Central memory CD8-positive, alpha-beta T cell (primary cell): ENCODE data around the gene SORCS2.

Experiments used
- ATAC-seq: fragments of 150-1000 bp; cut with Tn5 transposase; replicated peaks from 2 replicates; pipeline ENCODE4 v1.10.0; 2022; ENCODE audit warnings: mild to moderate bottlenecking, moderate FRiP score, moderate number of reproducible peaks; ENCODE audit not compliant: poor library complexity, severe bottlenecking; ENCODE audit errors: extremely low read depth
- DNase-seq, 2 donors: peaks; one replicate each; pipeline ENCODE4 v3.0.0; 2021; ENCODE audit warnings: low spot score in 2 of 2
- H3K27ac Mint-ChIP-seq: one replicate; pipeline ENCODE4 v1.8.0; 2022; ENCODE audit warnings: low read depth, mild to moderate bottlenecking, moderate library complexity, mixed read lengths
- H3K27me3 Mint-ChIP-seq: one replicate; pipeline ENCODE4 v1.8.0; 2022; ENCODE audit warnings: mixed read lengths
- H3K36me3 Mint-ChIP-seq: one replicate; pipeline ENCODE4 v1.8.0; 2022; ENCODE audit warnings: mild to moderate bottlenecking, moderate library complexity, mixed read lengths; ENCODE audit not compliant: insufficient read depth
- H3K4me1 Mint-ChIP-seq: one replicate; pipeline ENCODE4 v1.8.0; 2022; ENCODE audit warnings: mixed read lengths
- H3K4me3 Mint-ChIP-seq: one replicate; pipeline ENCODE4 v1.8.0; 2022; ENCODE audit warnings: mild to moderate bottlenecking, moderate library complexity, mixed read lengths
- H3K9me3 Mint-ChIP-seq: one replicate; pipeline ENCODE4 v1.8.0; 2022; ENCODE audit warnings: mixed read lengths

Gene SORCS2

DNA sequence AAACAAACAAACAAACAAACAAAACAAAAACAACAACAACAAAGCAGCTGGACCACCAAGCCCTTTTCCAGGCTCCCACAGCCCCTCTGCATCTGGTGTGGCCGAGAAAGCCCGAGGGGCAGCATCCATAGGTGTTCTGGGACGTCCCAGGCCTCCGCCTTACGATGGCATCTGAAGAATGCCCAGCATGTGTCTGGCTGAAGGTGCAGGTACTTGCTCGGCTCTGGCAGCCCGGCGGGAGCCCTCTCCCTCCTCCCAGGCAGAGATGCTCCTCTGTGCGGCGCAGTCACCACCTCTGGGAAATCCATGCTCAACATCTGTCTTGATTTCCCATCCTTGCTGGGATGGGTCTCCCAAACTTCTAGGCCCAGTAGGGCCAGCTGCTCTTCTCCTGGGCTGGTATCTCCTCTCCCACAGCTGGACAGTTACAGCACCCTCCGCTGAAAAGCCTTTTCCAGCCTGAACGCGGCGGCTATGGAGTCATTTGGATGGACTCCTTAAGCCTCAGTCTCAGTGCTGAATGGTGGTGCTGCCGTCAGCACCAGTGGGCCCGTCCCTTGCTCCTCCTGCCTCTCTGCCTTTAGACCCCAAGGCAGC, 238.1 kb downstream of the SORCS2 start:
- Mint-ChIP-seq H3K27me3 (peaks cover 23% of the 10 kb centered on the region), H3K4me3 (no peak overlapping the region), H3K4me1 (peaks cover 6% of the 10 kb centered on the region), H3K36me3 (no peaks in the 10 kb centered on the region), H3K9me3 (no peaks in the 10 kb centered on the region), H3K27ac (no peak overlapping the region)
- ATAC-seq (no peak), DNase-seq (no peak)

DNA sequence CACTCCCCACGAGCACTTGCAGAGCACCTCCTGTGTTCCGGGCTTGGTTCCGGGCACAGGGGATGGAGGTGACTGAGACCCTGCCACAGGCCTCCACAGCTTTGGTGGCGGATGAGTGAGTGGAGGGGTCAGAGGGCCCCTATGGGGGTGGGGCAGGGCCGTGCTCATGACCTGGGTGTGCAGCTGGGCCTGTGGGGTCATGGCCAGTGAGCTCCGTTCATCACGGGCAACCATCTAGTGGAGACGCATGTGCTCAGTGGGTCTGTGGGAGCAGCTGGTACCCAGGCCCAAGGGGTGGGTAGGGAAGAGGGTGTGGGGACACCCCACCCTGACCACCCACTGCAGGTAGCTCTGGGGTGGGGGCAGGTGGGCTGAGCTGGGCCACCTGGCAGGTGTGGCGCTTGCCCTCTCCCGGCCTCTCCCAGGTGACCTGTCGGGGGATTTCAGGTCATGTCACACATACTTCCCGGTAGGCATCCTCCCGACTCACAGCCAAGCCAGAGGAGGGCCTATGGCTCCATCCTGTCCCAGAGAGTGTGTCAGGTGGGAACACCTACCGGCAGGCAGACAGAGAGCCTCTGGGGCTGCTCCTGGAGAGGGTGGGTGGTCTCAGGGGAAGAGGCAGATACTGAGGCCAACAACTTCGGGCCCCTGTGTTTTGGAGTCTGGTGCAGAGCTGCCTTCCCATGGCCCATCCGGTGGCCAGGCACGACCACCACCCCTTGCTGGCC, 238.8 kb downstream of the SORCS2 start:
- no peak overlapping the region for H3K27ac Mint-ChIP-seq
- no peaks in the 10 kb centered on the region for H3K9me3 Mint-ChIP-seq
- H3K27me3 Mint-ChIP-seq: peaks cover 28% of the 10 kb centered on the region
- no peaks in the 10 kb centered on the region for H3K36me3 Mint-ChIP-seq
- no peak overlapping the region for H3K4me3 Mint-ChIP-seq
- DNase-seq (no peak), ATAC-seq (no peak)
- peaks cover 10% of the 10 kb centered on the region for H3K4me1 Mint-ChIP-seq

DNA sequence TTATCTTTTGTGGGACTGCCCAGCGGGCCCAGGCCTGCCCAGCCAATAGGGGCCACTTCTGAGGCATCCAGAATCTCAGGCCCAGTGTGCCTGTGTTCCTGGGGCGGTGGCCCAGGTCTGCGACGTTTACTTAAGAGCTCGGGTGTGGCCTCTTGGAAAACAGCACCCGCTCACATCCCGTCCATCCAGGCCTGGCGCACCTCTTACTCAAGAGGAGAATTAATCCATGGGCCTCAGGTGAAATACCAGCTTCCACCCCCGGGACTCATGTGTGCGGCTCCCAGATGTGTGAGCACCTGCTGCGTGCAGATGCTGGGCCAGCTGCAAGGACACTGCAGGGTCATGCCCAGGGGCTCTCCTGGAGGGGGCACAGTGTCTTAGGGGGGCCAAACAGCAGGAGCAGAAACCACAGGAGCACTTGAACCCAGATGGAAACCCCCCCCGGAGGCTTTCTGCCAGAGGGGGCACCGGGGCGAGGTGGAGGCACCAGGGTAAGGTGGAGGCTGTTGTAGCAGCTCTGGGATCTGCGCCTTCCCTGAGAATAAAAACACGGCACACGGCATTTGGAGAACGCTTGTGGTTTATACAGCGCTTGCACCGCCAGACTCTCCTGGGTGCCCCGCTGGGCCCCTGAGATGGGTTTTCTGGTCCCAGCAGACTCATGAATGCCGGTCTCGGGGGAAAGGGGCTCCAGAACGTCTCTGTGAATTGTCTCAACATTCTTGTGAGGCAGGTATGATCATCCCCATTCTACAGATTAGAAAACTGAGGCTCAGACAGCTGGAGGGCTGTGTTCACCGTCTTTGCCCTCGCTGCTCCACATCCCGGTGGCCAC, 239.6 kb downstream of the SORCS2 start:
- H3K9me3 Mint-ChIP-seq: no peaks in the 10 kb centered on the region
- H3K4me1 Mint-ChIP-seq: peaks cover 10% of the 10 kb centered on the region
- H3K27me3 Mint-ChIP-seq: peaks cover 33% of the 10 kb centered on the region
- DNase-seq: no peak
- no peaks in the 10 kb centered on the region for H3K36me3 Mint-ChIP-seq
- H3K4me3 Mint-ChIP-seq: no peak overlapping the region
- H3K27ac Mint-ChIP-seq: no peak overlapping the region
- no peak for ATAC-seq

DNA sequence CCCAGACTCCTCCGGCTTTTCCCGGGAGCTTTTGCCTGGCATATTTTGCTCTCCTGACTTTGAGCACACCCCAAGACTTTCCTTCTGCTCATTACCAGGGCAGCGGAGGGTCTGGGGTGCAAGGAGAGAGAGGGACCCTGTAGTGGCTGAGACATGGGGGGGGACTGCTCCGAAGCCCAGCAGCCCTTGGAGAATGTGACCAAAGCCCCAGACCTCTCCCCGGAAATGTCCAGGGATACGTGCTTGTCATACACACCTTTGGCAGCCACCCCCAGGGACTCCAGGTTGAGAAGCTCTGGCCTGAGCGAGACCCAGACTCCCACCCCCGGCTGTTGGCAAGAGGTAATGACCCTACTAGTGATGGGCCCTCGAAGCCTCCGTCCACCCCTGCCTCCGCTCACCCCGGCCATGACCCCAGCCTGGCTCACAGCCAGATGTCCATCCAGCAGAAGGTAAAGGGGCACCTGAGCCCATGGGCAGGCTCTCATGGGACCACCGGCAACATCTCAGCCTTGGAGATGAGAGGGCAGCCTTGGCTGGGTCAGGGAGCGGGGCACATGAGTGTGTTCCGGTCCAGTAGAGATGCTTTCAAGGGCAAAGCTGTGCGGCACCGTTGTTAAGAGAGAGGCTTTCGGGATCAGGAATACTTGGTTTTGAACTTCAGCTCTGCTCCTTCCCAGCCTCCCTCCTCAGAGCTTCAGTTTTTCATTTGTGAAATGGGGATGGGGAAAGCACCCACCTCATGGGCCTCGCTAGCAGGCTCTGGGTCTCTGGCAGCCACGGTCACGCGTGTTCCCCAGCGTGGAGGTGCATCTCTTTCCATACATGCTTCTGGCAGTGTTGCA, 240.4 kb downstream of the SORCS2 start:
- DNase-seq (no peak), ATAC-seq (no peak)
- Mint-ChIP-seq H3K27me3 (peaks cover 33% of the 10 kb centered on the region), H3K27ac (no peak overlapping the region), H3K36me3 (no peaks in the 10 kb centered on the region), H3K9me3 (no peaks in the 10 kb centered on the region), H3K4me1 (peaks cover 10% of the 10 kb centered on the region), H3K4me3 (no peak overlapping the region)

DNA sequence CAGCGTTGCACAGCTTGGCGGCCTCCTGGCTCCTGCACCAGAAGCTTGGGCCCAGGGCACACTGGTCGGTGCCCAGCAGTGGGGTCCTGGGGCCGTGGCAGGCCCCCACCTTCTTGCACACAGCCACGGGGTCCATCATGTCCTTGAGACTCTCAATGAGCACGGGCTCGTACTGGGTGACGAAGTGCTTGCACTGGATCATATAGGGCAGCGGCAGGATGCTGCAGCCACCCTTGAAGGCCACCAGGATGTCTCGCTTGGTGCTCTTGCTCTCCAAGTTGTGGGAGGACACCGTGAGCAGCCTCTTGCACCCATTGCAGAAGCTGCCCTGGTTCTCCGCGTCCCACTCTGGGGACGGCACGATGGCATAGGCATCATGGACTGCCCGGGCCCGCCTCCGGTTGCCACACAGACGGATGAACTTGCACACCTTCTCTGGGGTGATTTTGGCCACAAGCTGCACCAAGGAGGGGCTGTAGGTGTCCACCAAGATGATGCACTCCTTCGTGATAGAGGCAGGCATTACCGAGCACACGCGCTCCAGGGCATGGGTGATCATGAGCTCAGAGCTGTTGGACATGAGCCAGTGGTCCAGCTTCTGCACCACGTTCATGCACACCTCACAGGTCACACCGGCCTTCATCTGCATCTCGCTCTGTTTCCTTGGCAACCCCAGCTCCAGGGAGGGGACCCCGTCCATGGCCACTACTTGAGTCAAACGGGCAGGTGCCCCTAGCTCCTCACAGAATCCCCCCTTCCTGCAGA, 241.2 kb downstream of the SORCS2 start:
- no peak for ATAC-seq
- H3K36me3 Mint-ChIP-seq: no peaks in the 10 kb centered on the region
- H3K27ac Mint-ChIP-seq: no peak overlapping the region
- no peaks in the 10 kb centered on the region for H3K9me3 Mint-ChIP-seq
- no peak for DNase-seq
- peaks cover 29% of the 10 kb centered on the region for H3K27me3 Mint-ChIP-seq
- H3K4me1 Mint-ChIP-seq: peaks cover 10% of the 10 kb centered on the region
- H3K4me3 Mint-ChIP-seq: no peak overlapping the region

DNA sequence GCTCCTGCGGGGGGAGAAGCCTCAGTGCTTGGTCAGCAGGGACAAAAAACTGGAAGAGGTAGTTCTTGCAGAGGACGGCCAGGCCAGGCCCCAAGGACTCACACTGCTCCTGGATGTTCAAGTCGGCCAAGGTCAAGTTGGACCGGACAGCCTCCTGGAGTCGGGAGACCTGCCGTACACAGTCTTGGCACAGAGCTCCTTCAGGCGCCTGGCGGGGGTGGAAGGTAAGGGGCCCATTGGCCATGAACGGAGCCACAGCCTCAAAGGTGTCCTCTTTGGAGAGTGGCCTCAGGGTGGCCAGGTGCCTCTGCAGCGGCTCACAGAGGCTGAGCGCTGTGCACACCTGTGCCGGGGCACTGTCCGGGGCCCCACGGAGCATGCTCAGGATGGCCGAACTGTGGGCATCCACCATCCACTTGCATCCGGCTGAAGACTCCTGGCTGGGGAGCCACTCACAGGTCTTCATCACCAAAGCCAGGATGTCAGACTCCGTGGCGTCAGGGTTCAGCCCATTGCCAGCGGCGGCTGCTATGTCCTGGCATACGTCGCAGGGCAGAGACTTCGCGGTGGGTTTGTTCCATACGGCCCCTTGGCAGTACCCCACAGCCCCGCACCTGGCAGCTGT, 241.9 kb downstream of the SORCS2 start:
- ATAC-seq: no peak
- Mint-ChIP-seq H3K36me3 (no peaks in the 10 kb centered on the region), H3K27ac (no peak overlapping the region), H3K9me3 (no peaks in the 10 kb centered on the region), H3K4me1 (peaks cover 10% of the 10 kb centered on the region), H3K27me3 (peaks cover 35% of the 10 kb centered on the region), H3K4me3 (no peak overlapping the region)
- no peak for DNase-seq

DNA sequence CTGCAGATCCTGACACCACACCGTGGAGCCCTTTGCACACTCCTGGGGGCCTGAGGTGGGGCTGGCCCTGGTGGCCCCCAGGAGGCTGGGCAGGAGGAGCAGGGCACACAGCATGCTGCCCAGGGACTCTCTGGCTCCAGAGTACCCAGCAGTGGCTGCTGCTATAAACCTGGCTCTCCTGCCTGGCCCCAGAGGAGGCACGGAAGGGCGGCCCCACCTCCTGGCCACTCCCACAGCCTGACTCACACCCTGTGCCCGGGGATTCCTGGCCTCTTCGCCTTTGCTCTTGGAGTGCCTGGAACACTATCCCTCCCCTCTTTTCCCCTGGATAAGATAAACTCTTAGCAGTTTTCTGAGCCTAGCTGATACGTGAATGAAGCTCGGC, 242.4 kb downstream of the SORCS2 start, which contains the start of gene PSAPL1:
PSAPL1 (minus strand) TSS at position 165 of the 385 bp plus-strand sequence; CDS start at position 114, 51 bp downstream.
- peaks cover 40% of the 10 kb centered on the region for H3K27me3 Mint-ChIP-seq

DNA sequence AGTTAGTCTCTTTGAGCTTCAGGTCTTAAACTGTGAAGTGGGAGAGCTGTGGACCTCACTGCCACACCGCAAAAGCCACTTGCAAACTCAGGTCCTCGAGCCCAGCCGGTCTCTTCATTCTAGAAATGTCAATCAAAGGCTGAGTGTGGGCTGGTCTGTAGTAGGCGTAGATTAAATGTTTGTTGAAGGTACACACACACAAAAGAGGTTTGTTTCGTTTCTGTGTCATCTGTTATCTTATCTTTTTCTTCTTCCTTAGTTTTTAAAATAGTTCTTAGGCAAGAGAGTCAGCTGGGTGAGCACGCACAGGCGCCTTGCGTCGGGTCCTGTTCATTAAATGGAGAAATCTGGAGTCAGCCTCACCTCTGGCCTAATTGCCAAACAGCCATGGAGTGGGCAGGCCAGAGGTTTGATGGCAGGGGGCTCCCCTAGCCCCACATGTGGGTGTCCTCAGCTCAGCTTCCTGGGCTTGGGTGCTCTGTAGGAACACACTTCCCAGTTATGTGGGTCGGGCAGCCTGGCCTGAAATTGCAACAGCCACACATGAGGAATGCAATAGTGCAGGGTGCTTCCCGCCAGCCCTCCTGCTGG, 243.2 kb downstream of the SORCS2 start:
- H3K27ac Mint-ChIP-seq: no peak overlapping the region
- ATAC-seq (no peak), DNase-seq (no peak)
- no peaks in the 10 kb centered on the region for H3K9me3 Mint-ChIP-seq
- H3K27me3 Mint-ChIP-seq: peaks cover 48% of the 10 kb centered on the region
- H3K36me3 Mint-ChIP-seq: no peaks in the 10 kb centered on the region
- H3K4me1 Mint-ChIP-seq: peaks cover 10% of the 10 kb centered on the region
- H3K4me3 Mint-ChIP-seq: no peak overlapping the region

More for the DNA sequence above, 242.4 kb downstream of the SORCS2 start, which contains the start of gene PSAPL1:
- no peak within 1 kb of the TSS for H3K27ac Mint-ChIP-seq
- ATAC-seq: no peak
- no peaks in the 10 kb centered on the region for H3K9me3 Mint-ChIP-seq
- H3K36me3 Mint-ChIP-seq: no peaks in the 10 kb centered on the region
- DNase-seq: no peak
- H3K4me3 Mint-ChIP-seq: no peak within 1 kb of the TSS
- peaks cover 10% of the 10 kb centered on the region for H3K4me1 Mint-ChIP-seq

DNA sequence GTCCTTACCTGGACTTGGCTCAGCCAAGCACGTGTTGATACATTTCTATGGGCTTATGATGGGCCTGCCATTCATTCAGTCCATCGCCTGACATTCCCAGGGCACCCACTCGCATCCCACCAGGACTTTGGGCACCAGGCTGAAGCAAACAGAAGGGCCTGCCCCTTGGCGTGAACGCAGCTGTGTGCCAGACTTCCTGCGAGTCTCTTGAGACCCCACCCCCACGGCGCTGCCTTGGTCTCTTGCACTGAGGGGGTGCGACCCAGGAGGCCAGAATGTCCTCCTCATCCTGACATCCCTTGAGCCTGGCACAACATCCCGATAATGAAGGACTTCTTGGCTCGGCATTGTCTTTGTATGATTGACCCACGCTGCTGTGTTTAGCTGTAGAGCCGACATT, 243.9 kb downstream of the SORCS2 start:
- DNase-seq (no peak), ATAC-seq (no peak)
- H3K27me3 Mint-ChIP-seq: peaks cover 55% of the 10 kb centered on the region
- H3K36me3 Mint-ChIP-seq: no peaks in the 10 kb centered on the region
- H3K4me3 Mint-ChIP-seq: no peak overlapping the region
- H3K9me3 Mint-ChIP-seq: no peaks in the 10 kb centered on the region
- no peak overlapping the region for H3K27ac Mint-ChIP-seq
- H3K4me1 Mint-ChIP-seq: peaks cover 10% of the 10 kb centered on the region

DNA sequence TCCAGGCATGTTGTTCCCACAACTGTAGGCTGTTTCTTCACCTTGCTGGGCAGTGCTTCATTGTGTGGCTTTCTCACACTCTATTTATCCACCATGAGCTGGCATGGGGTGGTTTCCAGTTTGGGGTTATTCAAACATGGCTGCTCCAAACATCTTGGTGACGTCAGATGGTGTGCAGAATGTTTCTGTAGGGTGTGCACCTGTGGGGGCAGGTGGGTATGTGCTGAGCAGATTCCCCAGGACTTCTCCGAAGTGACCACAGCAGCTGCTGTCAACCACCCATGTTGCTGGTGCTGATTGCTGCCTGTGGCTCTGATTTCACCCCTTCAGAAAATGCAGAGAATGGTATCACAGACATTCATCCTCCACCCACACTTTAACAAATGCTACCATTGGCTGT, 247.4 kb downstream of the SORCS2 start:
- DNase-seq (no peak), ATAC-seq (no peak)
- H3K9me3 Mint-ChIP-seq: no peaks in the 10 kb centered on the region
- H3K27ac Mint-ChIP-seq: no peak overlapping the region
- peaks cover 67% of the 10 kb centered on the region for H3K27me3 Mint-ChIP-seq
- no peaks in the 10 kb centered on the region for H3K36me3 Mint-ChIP-seq
- no peak overlapping the region for H3K4me3 Mint-ChIP-seq
- peaks cover 10% of the 10 kb centered on the region for H3K4me1 Mint-ChIP-seq

DNA sequence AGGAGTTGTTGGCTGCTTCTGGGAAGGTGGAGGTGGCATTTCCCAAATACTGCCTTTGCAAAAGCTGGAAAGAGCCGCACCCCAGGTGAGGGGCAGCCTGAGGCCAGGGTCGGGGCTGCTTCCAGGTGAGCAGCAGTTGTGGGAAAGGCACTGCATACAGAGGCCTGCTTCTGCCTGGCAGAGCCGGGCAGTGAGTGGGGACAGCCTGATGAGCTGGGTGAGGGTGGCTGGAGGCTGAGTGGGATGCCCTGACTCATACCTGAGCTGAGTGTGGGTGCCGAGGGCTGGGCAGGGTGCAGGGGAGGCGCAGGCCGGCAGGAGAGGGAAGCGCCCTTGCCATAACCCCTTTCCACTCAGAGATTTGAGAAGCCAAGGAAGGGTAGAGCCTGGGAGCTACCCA, 248.9 kb downstream of the SORCS2 start:
- Mint-ChIP-seq H3K27me3 (peaks cover 70% of the 10 kb centered on the region), H3K36me3 (no peaks in the 10 kb centered on the region), H3K27ac (no peak overlapping the region), H3K9me3 (no peaks in the 10 kb centered on the region), H3K4me1 (no peaks in the 10 kb centered on the region), H3K4me3 (no peak overlapping the region)
- DNase-seq (no peak), ATAC-seq (no peak)
